ENCODE measurements around the gene RGS11. TPM values are rescaled to one million over a fixed set of nuclear protein-coding genes. Genes with fewer than 3 reads are reported as not detected.

The RGS11 gene
- total and polyA plus RNA-seq, 9 of the 15 experiments (the other 6 are each of a cell fraction or from before 2014, with no cell fraction given), result not detected

Other genes with a start within 250 kb of the RGS11 start
Only the 7 nearest of the 20 such genes appear.
- gene HBQ1, start 95.5 kb downstream of the RGS11 start, total RNA-seq (2014; rRNA removed), result 190 and 204 TPM in 2 replicates
- 1.7 and 2.3 TPM in 2 replicates for gene HBQ1, start 95.5 kb downstream of the RGS11 start, total RNA-seq (2014; rRNA removed; fragmentation: Illumina TruSeq; extraction: Trizol)
- 19.8 and 24.0 TPM in 2 replicates for gene HBQ1, start 95.5 kb downstream of the RGS11 start, total RNA-seq (2015; rRNA removed; fragmentation: Illumina TruSeq; extraction: Trizol)
- gene HBQ1, start 95.5 kb downstream of the RGS11 start, total RNA-seq (2021), result 89.7 and 102 TPM in 2 replicates
- 23.1 and 32.6 TPM in 2 replicates for gene HBQ1, start 95.5 kb downstream of the RGS11 start, polyA plus RNA-seq (2011; rRNA removed)
- 4.8 and 31.2 TPM in 2 replicates for gene HBQ1, start 95.5 kb downstream of the RGS11 start, polyA plus RNA-seq (2014; fragmentation: Illumina TruSeq; extraction: Trizol)
- 10 to 100 TPM; 11.1 to 17.9 TPM for gene HBQ1, start 95.5 kb downstream of the RGS11 start, polyA plus RNA-seq (2014; fragmentation: Nextera tagmentation; extraction: Ambion mirVana)
- gene HBQ1, start 95.5 kb downstream of the RGS11 start, polyA plus RNA-seq (2014; rRNA removed), result 151 and 161 TPM in 2 replicates
- 78.8 and 80.9 TPM in 2 replicates for gene LUC7L, start 46.5 kb downstream of the RGS11 start, total RNA-seq (2014; rRNA removed)
- 42.2 and 52.6 TPM in 2 replicates for gene LUC7L, start 46.5 kb downstream of the RGS11 start, total RNA-seq (2014; rRNA removed; fragmentation: Illumina TruSeq; extraction: Trizol)
- 65.9 and 66.1 TPM in 2 replicates for gene LUC7L, start 46.5 kb downstream of the RGS11 start, total RNA-seq (2015; rRNA removed; fragmentation: Illumina TruSeq; extraction: Trizol)
- 73.7 and 75.8 TPM in 2 replicates for gene LUC7L, start 46.5 kb downstream of the RGS11 start, total RNA-seq (2021)
- 59.5 and 73.0 TPM in 2 replicates for gene LUC7L, start 46.5 kb downstream of the RGS11 start, polyA plus RNA-seq (2011; rRNA removed)
- gene LUC7L, start 46.5 kb downstream of the RGS11 start, polyA plus RNA-seq (2014; fragmentation: Illumina TruSeq; extraction: Trizol), result 40.1 and 40.7 TPM in 2 replicates
- gene LUC7L, start 46.5 kb downstream of the RGS11 start, polyA plus RNA-seq (2014; fragmentation: Nextera tagmentation; extraction: Ambion mirVana), result 1 to 10 TPM; 1.7 to 5.4 TPM
- 93.3 and 106 TPM in 2 replicates for gene LUC7L, start 46.5 kb downstream of the RGS11 start, polyA plus RNA-seq (2014; rRNA removed)
- 19.5 and 19.6 TPM in 2 replicates for gene FAM234A, start 41.1 kb downstream of the RGS11 start, total RNA-seq (2014; rRNA removed)
- gene FAM234A, start 41.1 kb downstream of the RGS11 start, total RNA-seq (2014; rRNA removed; fragmentation: Illumina TruSeq; extraction: Trizol), result 11.7 and 12.0 TPM in 2 replicates
- gene FAM234A, start 41.1 kb downstream of the RGS11 start, total RNA-seq (2015; rRNA removed; fragmentation: Illumina TruSeq; extraction: Trizol), result 15.0 and 15.3 TPM in 2 replicates
- 46.5 and 47.9 TPM in 2 replicates for gene FAM234A, start 41.1 kb downstream of the RGS11 start, total RNA-seq (2021)
- gene FAM234A, start 41.1 kb downstream of the RGS11 start, polyA plus RNA-seq (2011; rRNA removed), result 14.7 and 27.7 TPM in 2 replicates
- gene FAM234A, start 41.1 kb downstream of the RGS11 start, polyA plus RNA-seq (2014; fragmentation: Illumina TruSeq; extraction: Trizol), result 23.6 and 37.8 TPM in 2 replicates
- gene FAM234A, start 41.1 kb downstream of the RGS11 start, polyA plus RNA-seq (2014; fragmentation: Nextera tagmentation; extraction: Ambion mirVana), result 1 to 10 TPM; 1.0 to 1.6 TPM
- 25.8 and 33.9 TPM in 2 replicates for gene FAM234A, start 41.1 kb downstream of the RGS11 start, polyA plus RNA-seq (2014; rRNA removed)
- 0.64 and 2.2 TPM in 2 replicates for gene ARHGDIG, start 4.6 kb upstream of the RGS11 start, total RNA-seq (2014; rRNA removed)
- gene ARHGDIG, start 4.6 kb upstream of the RGS11 start, total RNA-seq (2014; rRNA removed; fragmentation: Illumina TruSeq; extraction: Trizol), result 0.36 and 0.41 TPM in 2 replicates
- gene ARHGDIG, start 4.6 kb upstream of the RGS11 start, total RNA-seq (2015; rRNA removed; fragmentation: Illumina TruSeq; extraction: Trizol), result 0.19 and 0.40 TPM in 2 replicates
- 0.69 and 1.6 TPM in 2 replicates for gene ARHGDIG, start 4.6 kb upstream of the RGS11 start, total RNA-seq (2021)
- 2.0 and 2.5 TPM in 2 replicates for gene ARHGDIG, start 4.6 kb upstream of the RGS11 start, polyA plus RNA-seq (2011; rRNA removed)
- 0.37 and 0.84 TPM in 2 replicates for gene ARHGDIG, start 4.6 kb upstream of the RGS11 start, polyA plus RNA-seq (2014; fragmentation: Illumina TruSeq; extraction: Trizol)
- gene ARHGDIG, start 4.6 kb upstream of the RGS11 start, polyA plus RNA-seq (2014; fragmentation: Nextera tagmentation; extraction: Ambion mirVana), result not detected
- gene ARHGDIG, start 4.6 kb upstream of the RGS11 start, polyA plus RNA-seq (2014; rRNA removed), result 0.86 and 1.8 TPM in 2 replicates
- 0.20 and 0.23 TPM in 2 replicates for gene PDIA2, start 7.2 kb upstream of the RGS11 start, total RNA-seq (2014; rRNA removed)
- gene PDIA2, start 7.2 kb upstream of the RGS11 start, total RNA-seq (2014; rRNA removed; fragmentation: Illumina TruSeq; extraction: Trizol), result not detected in 2 replicates
- gene PDIA2, start 7.2 kb upstream of the RGS11 start, total RNA-seq (2015; rRNA removed; fragmentation: Illumina TruSeq; extraction: Trizol), result not detected in 2 replicates
- 0.58 and 0.67 TPM in 2 replicates for gene PDIA2, start 7.2 kb upstream of the RGS11 start, total RNA-seq (2021)
- 0.92 and 1.0 TPM in 2 replicates for gene PDIA2, start 7.2 kb upstream of the RGS11 start, polyA plus RNA-seq (2011; rRNA removed)
- 0.13 and 0.19 TPM in 2 replicates for gene PDIA2, start 7.2 kb upstream of the RGS11 start, polyA plus RNA-seq (2014; fragmentation: Illumina TruSeq; extraction: Trizol)
- gene PDIA2, start 7.2 kb upstream of the RGS11 start, polyA plus RNA-seq (2014; fragmentation: Nextera tagmentation; extraction: Ambion mirVana), result not detected
- gene PDIA2, start 7.2 kb upstream of the RGS11 start, polyA plus RNA-seq (2014; rRNA removed), result 0.18 and 0.23 TPM in 2 replicates
- gene AXIN1, start 76.8 kb upstream of the RGS11 start, total RNA-seq (2014; rRNA removed), result 53.9 and 65.3 TPM in 2 replicates
- gene AXIN1, start 76.8 kb upstream of the RGS11 start, total RNA-seq (2014; rRNA removed; fragmentation: Illumina TruSeq; extraction: Trizol), result 13.1 and 16.0 TPM in 2 replicates
- 28.1 and 28.6 TPM in 2 replicates for gene AXIN1, start 76.8 kb upstream of the RGS11 start, total RNA-seq (2015; rRNA removed; fragmentation: Illumina TruSeq; extraction: Trizol)
- 49.9 and 58.0 TPM in 2 replicates for gene AXIN1, start 76.8 kb upstream of the RGS11 start, total RNA-seq (2021)
- gene AXIN1, start 76.8 kb upstream of the RGS11 start, polyA plus RNA-seq (2011; rRNA removed), result 7.4 and 13.0 TPM in 2 replicates
- 25.9 and 36.3 TPM in 2 replicates for gene AXIN1, start 76.8 kb upstream of the RGS11 start, polyA plus RNA-seq (2014; fragmentation: Illumina TruSeq; extraction: Trizol)
- under 1 TPM; 0.42 to 0.77 TPM for gene AXIN1, start 76.8 kb upstream of the RGS11 start, polyA plus RNA-seq (2014; fragmentation: Nextera tagmentation; extraction: Ambion mirVana)
- 36.8 and 40.5 TPM in 2 replicates for gene AXIN1, start 76.8 kb upstream of the RGS11 start, polyA plus RNA-seq (2014; rRNA removed)
- 323 and 344 TPM in 2 replicates for gene MRPL28, start 94.6 kb upstream of the RGS11 start, total RNA-seq (2014; rRNA removed)
- gene MRPL28, start 94.6 kb upstream of the RGS11 start, total RNA-seq (2014; rRNA removed; fragmentation: Illumina TruSeq; extraction: Trizol), result 54.8 and 63.1 TPM in 2 replicates
- gene MRPL28, start 94.6 kb upstream of the RGS11 start, total RNA-seq (2015; rRNA removed; fragmentation: Illumina TruSeq; extraction: Trizol), result 157 and 167 TPM in 2 replicates
- gene MRPL28, start 94.6 kb upstream of the RGS11 start, total RNA-seq (2021), result 175 and 183 TPM in 2 replicates
- gene MRPL28, start 94.6 kb upstream of the RGS11 start, polyA plus RNA-seq (2011; rRNA removed), result 152 and 181 TPM in 2 replicates
- 219 and 232 TPM in 2 replicates for gene MRPL28, start 94.6 kb upstream of the RGS11 start, polyA plus RNA-seq (2014; fragmentation: Illumina TruSeq; extraction: Trizol)
- 10 to 100 TPM in 1 of 2 experiments, 1 to 10 TPM in 1; 2.5 to 22.9 TPM for gene MRPL28, start 94.6 kb upstream of the RGS11 start, polyA plus RNA-seq (2014; fragmentation: Nextera tagmentation; extraction: Ambion mirVana)
- gene MRPL28, start 94.6 kb upstream of the RGS11 start, polyA plus RNA-seq (2014; rRNA removed), result 306 and 314 TPM in 2 replicates